ENCODE data around the gene SPPL3.
"Not testable (repeated sequence)": the region's sequence is repeated elsewhere in the genome, so short reads cannot be mapped to it uniquely, and the experiment has no call there.

The SPPL3 gene

DNA sequence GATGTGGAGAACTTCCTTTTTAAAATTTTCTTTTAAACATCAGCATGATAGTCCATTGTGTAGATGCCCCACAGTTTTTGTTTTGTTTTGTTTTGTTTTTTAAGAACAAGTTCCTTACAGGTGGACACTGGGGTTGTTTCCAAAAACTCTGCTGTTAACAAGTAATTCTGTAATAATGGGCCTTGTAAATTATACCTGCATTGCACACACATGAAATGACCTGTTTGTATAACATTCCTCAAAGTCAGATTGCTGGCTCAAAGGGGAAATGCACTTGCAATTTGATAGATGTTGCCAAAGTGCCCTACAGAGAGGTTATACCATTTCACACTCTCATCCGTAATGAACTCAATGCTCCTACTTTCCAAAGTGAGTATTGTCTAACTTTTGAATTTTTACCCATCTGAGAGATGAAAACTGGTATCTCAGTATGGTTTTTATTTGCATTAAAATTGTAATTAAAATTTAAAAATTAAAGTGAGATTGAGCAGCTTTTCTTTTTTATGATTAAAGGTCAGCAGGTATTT is 89.2 kb downstream of the SPPL3 start:
- no peak for FAIRE-seq

DNA sequence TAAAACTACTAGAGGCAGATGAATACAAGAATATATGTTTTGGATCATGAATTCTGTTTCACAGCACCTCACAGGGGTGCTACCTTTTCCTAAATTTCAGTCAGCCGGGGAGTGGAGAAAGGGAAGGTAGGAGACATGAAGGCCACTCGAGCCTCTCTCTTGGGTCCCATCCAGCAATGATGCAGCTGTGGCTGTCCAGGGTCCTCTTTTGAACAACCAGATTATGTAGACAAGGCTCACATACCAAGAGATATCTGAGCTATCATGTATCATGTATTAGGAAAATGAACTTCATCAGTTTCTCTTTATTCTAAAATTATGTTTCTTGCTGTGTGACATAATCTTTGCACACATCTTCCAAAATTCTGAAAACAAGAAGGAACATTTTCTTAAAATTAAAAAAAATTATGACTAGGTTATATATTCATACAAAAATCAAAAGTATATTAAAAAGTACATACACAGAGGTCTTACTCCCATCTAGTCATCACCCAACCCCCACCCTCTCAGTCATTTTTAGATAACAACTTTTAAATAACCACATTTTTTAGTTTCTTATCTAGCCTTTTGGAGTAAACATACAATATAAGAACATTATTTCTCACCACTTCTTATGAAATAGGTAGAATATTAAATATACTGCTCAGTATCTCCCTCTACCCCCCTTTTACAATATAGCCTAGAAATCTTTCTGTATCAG is 89.8 kb downstream of the SPPL3 start:
- FAIRE-seq, result no peak

DNA sequence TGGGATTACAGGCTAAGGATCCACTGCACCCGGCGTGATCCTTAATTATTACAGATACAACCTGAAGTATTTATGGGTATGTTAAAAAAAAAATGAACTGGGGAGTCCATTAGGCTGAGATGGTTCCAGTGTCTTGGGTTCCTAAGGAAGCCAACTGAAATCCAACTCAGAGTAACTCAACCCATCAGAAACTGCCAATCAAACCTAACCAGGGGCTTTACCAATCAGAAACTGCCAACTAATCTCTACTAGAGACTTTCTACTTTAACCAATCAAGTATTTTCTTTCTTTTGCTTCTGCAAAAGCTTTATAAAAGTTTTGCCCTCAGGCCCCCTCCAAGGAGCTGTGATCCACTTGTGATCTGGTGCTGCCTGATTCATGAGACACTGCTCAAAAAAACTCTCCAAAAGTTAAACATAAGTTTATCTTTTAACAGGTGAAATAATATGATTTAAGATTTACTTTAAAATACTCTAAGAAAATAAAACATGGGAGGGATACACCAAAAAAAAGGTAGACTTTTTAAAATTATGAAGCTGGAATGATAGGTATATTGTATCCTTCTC is 90.5 kb downstream of the SPPL3 start:
- no peak for FAIRE-seq

DNA sequence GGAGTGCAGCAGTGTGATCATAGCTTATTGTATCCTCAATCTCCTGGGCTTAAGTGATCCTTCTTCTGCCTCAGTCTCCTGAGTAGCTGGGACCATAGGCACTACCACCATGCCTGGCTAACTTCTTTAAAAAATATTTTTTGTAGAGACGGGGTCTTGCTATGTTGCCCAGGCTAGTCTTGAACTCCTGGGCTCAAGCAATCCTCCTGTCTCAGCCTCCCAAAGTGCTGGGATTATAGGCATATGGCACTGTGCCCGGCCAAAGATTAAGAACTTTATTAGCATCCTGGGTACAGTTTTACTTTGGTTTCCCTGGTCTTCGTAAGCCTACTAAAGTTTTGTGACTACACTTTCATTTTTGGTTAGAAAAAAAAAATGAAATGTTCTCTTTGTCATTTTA is 94.1 kb downstream of the SPPL3 start:
- no peak for FAIRE-seq

DNA sequence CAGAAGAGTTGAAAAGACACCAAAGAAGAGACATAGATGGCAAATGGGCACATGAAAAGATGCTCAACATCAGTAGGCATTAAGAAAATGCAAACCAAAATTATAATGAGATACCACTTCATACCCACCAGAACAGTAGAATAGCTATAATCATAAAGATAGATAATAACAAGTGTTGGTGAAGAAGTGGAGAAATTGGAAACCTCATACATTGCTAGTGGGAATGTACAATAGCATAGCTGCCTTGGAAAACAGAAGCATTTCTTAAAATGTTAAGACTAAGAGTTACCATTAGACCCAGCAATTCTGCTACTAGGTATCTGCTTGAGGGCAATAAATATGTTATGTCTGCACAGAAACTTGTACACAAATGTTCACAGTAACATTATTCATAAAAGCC is 99.7 kb downstream of the SPPL3 start:
- FAIRE-seq, result no peak

DNA sequence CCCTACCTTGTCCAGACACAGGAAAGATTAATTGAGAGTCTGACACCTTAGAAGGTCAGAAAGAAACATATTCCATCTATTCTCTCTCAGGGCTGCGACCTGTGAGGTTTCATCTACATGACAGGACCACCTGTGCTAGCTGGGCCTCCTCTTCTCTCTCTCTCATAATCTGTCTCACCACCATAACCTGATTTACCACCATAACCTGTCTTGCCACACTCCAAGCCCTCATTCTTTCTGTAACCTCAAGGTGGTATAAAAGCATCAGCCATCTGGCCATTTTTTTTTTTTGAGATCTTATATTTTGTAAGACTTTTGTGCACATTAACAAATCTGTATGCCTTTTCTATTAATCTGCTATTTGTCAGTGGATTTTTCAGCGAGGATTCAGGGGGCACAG is 103.0 kb downstream of the SPPL3 start:
- no peak for FAIRE-seq

DNA sequence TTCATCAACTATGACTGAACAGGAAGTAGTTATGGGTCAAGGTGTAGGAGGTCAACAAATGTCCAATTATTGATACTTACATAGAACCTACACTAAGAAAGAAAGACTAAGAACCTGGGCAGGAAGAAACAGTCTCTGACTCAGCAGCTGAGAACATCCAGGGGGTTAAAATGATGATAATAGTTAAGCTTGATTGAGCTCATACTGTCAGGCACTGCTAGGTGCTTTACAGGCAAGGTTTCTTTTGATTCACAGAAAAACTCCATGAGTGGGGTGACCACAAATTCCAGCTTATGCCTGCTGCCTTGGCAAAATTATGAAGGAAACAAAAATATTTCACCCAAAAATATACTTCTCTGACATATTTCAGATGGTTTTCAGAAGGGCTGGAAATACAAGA is 103.5 kb downstream of the SPPL3 start:
- FAIRE-seq, result no peak

DNA sequence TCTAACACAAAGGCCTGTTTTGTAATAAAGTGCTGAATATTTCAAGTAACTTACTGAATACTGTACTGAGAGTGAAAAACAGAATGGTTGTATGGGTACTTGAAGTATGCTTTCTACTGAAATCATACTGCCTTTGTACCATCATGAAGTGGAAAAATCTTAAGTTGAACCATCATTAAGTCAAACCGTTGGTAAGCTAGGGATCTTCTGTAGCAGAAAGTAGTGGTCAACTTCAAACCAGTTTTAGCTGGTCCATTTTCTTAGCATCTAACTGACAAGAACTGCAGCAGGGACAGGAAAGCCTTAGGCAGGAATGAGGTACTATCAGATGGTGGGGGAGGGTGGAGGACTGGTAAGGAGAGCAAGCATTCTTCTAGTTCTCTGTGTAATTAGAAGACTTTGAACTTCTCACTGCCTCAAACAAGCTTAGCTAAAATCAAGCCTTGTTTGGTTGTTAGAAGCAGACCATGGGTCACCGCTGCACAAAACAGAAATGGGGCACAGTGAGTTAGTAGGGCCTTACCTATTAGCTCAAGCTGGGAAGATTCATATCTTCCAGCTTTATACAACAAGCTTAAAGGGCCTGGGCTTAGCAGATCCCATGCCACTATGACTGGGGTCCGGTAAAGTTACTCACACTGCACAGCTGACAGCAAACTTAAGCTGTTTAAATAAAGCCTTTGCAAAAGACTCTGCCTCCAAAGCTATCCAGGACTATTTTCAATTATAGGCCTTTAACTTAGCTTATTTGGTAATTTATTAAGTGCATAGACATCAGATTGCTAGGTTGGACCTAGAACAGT is 104.7 kb downstream of the SPPL3 start:
- FAIRE-seq, result no peak

DNA sequence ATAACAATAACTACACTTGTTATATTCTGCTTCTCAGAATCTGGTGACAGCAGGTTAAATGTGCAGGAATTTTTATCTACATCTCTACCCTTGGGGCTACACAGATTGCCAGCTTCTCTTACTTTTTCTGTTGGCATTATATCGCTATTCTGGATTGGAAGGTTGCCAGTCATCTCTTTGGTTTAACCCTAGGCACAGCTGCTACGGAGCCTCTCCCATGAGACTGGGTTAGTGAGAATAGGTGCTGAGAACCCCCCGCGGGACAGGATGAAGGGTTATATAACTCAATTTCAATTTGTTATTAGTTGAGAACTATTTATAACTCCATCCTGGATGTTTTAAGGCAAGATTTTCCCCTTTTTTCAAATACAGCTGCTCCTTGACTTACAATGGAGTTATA is 105.5 kb downstream of the SPPL3 start:
- no peak for FAIRE-seq

DNA sequence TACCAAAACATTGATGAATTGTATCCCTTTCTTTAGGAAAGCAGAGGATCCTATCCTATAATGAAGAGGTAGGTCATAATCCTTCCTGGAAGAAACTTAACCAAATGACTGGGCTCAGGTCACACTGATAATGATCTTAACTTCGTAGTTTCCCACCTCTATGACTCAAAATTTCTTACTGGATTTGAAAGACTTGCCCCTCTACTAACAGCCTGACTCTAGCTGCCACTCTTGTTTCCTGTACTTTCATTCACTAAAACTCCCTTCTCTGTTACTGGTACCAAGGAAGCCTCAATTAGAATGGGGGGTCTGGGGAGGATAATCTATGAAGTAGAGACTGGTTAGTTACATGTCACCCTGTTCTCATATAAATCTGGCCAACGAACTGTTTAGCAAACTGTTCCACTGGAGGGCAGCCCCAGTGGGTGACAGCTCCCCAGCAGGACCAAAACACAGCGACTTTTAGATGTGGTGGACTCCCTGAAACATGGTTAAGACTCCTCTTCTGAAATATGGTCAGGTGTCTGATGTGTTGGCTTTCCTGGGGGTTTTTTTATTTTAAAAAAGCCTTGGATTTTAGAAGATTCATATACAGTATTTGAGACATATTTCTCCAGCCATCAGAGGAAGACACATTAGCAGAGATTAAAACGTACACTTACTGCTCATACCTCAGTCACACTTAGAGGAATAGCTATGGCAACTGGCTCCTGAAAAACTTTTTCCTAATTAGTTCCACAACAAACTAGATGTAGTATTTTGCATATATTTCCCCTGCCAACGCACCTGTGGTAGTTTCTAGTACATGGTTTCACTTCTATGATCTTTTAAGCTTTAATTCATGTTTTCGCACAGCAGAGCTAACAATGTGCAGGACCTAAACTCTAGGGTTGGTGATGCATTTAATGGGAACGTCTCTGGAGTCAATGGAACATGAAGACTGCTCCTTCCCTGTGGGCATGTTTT is 106.2 kb downstream of the SPPL3 start:
- no peak for FAIRE-seq

DNA sequence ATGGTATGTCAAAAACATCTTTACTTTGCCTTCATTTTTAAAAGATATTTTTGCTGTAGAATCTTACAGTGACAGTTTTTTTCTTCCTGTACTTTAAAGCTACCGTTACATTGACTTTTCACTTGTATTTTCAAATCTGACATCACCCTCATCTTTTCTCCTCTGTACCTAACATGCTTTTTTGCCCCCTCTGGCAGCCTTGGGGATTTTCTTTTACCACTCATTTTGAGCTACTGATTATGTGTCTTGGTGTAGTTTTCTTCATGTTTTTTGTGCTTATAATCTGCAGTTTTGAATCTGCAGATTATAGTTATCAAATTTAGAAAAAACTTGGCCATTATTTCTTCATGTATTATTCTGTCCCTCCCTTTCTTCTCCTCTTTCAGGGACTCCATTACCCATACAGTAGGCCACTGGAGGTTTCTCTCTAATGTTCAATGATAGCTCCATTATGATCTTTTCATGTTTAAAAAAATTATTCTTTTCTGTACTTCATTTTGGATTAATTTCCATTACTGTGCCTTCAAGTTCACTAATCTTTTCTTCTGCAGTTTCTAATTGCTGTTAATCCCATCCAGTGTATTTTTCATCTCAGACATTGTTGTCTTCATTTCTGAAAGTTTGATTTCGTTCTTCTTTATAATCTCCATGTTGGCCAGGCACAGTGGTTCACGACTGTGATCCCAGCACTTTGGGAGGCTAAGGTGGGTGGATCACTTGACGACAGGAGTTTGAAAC is 108.5 kb downstream of the SPPL3 start:
- FAIRE-seq, result no peak

DNA sequence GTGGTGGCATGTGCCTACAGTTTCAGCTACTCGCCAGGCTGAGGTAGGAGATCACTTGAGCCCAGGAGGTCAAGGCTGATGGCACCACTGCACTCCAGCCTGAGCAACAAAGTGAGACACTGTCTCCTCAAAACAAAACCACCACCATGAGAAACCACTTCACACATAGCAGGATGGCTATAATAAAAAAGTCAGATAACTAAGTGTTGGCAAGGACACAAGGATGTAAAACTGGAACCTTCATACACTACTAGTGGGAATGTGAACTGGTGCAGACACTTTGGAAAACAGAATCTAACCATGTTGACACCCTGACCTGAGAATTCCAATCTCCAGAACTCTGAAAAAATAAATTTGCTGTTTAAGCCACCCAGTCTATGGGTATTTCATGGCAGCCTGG is 110.8 kb downstream of the SPPL3 start:
- no peak for FAIRE-seq

DNA sequence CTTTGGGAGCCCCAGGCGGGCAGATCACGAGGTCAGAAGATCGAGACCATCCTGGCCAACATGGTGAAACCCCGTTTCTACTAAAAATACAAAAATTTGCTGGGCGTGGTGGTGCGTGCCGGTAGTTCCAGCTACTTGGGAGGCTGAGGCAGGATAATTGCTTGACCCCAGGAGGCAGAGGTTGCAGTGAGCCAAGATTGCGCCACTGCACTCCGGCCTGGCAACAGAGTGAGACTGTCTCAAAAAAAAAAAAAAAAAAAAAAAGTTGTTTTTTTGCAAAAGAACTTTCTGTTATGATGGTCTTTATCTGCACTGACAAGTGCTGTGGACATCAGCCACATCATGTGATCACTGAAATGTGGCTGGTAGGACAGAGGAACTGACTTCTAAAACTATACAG is 111.7 kb downstream of the SPPL3 start:
- not testable (repeated sequence) for FAIRE-seq

DNA sequence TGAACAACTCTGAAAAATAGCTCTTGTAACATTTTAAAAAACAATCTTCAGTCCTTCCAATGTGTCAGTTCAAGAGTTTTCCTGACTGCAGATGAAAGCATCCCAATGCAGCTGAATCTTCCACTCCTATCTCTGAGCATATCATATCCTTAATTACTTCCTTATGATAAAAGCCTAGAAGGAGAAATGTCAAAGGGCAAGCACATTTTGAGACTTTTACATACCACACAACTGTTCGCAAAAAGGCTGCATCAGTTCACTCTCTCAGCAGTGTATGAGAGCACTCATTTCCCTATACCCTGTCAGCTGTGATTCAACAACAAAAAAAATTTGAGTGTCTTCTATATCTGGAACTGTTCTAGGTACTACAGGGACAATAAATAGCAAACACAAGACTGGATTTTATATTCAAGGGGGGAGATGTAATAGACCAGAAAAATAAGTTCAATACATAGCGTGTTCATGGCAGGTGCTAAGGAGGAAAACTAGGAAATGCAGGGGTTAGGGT is 112.4 kb downstream of the SPPL3 start:
- no peak for FAIRE-seq

DNA sequence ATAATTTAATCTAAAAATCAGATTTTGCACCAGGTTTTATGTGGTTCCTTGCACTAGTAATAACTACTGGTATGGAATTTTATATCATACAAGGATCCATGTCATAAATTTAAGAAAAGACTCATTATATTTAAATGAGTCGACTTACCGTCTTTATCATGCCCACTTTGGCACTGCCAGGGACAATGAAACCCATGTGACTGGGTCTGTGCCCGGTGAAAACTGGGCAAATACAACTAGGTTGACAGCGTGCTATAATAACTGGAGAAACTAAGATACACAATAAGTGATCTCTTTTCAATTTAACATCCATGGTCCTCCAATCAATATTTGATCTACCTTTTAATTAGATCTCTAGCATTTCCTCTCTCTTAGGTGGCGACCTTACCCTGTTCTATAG is 114.0 kb downstream of the SPPL3 start:
- no peak for FAIRE-seq

DNA sequence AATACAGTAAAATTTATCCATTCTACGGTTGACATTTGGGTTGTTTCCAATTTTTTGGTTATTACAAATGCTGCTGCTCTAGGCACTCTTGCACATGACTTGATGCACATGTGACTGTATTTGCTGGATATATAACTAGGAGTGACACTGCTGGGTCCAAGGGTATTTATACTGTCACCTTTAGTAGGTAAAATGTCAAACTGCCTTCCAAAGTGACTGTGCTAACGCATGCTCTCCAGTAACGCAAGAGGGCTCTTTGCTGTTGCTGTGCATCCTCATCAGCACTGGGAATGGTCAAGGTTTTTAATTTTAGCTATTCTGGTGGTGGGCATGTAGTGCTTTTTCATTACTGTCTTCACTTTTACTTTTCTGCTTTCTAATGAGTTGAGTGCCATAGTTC is 116.3 kb downstream of the SPPL3 start:
- no peak for FAIRE-seq

DNA sequence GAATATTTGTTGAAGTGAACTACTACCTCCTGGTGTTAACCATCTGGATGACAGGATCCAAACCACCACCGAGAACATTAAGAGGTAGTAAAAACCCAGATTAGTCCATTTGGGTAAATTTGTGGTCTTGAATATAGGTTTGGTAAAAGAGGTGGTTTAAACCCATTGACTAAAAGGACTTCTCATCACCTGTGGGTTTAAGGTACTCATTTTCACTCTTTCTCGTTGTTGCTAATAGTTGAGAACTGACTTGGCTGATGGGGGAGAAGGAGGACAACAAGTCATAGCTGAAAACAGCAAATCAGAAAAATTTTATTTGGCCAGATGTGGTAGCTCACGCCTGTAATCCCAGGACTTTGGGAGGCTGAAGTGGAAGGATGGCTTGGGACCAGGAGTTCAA is 119.4 kb downstream of the SPPL3 start:
- FAIRE-seq, result no peak

DNA sequence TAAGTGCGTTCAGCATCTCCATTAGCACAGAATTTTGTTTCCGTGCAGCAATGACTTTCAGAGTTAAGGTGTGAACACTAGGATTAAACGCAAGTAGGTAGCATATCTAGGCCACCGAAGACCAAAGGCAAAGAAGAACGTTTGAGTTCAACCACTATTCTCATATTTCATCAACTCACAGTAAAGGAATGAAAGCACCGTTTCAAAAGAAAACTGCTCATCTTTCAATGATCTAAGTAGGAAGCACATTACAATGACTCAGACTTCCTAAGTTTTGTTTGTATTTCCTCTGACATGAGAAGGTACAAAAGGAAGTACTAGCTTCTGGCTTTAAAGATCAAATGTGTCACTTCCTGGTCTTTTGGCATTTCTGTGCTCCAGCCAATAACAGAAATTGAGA is 121.0 kb downstream of the SPPL3 start:
- no peak for FAIRE-seq

DNA sequence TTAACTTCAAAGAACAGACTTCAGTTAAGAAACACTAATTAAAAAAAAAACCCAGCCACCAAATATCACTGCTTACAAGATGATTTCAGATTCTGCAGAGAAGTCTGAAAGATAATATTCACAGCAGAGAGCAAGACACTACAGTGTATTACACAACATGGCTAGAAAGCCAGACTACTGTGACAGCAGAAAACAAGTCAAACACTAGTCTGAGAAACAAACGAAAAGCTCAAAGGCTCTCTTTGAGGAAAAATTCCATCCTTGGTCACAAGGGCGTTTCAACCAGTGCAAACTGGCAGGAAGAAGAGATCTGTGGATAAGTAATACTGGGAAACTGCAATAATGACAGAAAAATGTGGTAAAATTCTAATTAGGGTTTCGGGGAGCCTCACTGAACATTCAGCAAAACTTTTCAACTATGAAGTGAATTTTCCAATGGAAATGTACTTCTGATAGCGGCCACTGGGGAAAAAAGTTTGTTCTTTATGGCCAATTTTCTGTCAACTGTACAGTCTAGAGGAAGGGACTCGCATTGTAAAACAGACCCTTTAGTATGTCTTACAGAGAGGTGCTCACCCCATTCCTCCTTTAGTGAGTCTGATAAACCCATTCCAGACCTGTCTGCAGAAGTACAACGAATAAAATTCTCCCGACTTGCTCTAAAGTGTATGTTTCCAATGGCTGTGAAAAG is 128.2 kb downstream of the SPPL3 start:
- no peak for FAIRE-seq

DNA sequence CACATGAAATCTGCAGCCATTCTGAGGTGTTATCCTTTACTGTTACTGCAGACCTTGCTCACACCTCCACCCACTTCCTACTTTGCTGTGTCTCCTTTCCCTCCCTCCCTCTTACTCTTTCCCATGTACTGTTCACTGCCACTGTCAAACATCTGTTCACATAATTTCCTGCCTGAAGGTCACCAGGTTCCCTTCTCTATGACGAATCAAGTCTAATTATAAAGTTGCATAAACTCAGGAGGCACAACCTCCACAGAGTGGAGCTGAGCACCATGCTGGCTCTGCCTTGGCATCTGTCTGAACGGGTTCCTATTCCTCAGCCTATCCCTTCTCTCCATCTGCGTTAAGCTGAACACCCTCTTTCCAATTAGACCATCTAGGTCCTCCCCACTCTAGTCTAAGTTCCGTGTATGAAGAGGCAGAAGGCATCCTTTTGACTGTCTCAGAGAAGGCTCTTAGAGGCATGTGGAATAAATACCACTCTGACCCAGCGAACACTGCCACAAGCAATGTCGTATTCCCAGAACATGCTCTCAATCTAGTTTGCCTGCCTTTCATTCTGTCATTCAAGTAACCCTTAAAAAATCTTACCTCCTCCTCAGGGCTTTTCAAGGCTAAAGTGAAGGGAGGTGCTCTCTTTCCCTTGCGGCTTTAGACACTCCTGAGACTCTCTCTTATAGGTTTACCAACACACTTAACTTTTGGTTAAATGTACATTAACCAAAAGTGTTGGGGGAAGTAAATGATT is 129.8 kb downstream of the SPPL3 start:
- no peak for FAIRE-seq

DNA sequence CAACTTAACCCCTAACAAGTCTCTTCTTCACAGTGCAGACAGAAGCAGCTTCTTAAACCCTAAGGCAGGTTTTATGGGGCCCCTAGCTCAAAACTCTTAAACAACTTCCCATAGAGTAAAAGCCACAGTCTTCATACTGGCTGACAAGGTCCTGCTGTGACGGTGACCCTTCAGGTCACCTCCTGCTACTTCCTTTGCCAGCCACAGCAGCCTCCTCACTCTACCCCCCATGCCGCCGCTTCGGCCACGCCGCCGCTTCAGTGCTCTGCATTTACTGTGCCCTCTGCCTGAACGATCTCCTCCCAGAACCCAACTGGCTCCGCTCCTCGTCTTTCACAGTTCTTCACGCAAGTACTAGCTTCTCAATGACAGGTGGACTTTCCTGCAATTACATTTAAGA is 133.1 kb downstream of the SPPL3 start:
- FAIRE-seq, result no peak
